Measurements from ENCODE around the gene PARS2. TPM values are rescaled to one million over a fixed set of nuclear protein-coding genes. Genes with fewer than 3 reads are reported as not detected.

Gene PARS2
- total RNA-seq, 1 experiment from 2014 or later = 9.6 TPM

- no peak for DNase-seq (ENCODE audit: low read depth, low spot score)
- Histone ChIP-seq H3K27ac (ENCODE audit: low read depth, low read length) (no peak overlapping the region), H3K27me3 (ENCODE audit: insufficient read depth, low read length) (no peaks in the 10 kb centered on the region), H3K4me3 (replicated peaks in 1 of 2; ENCODE audit: low read depth in 1 of 2, low read length in 2 of 2) (no peak overlapping the region), H3K9me2 (ENCODE audit: insufficient read depth) (no peaks in the 10 kb centered on the region), H3K9ac (ENCODE audit: low read length) (no peak overlapping the region), H2AFZ (ENCODE audit: low read depth, low read length, poor library complexity, severe bottlenecking) (no peak overlapping the region), H3K4me1 (ENCODE audit: control insufficient read depth in 1 of 2, insufficient read depth in 2 of 2, low read length in 2 of 2) (peaks cover 10 to 56% of the 10 kb centered on the region in 2 experiments), H4K20me1 (ENCODE audit: insufficient read depth) (no peaks in the 10 kb centered on the region), H3K79me2 (ENCODE audit: insufficient read depth, low read length) (no peaks in the 10 kb centered on the region), H3K9me3 (ENCODE audit: control insufficient read depth in 1 of 2, insufficient read depth in 1 of 2, low read depth in 1 of 2, low read length in 2 of 2) (no peaks in the 10 kb centered on the region), H3K4me2 (ENCODE audit: low read length) (no peak overlapping the region), H3K36me3 (ENCODE audit: control insufficient read depth in 1 of 2, insufficient read depth in 2 of 2, low read length in 2 of 2) (no peaks in the 10 kb centered on the region)
- no peak for ATAC-seq
- POLR2A ChIA-PET = no interaction called here
- no TSS peak for BruUV-seq (replicated peaks)
- intact Hi-C loops (cut with micrococcal nuclease) = loop anchor here (5.0 to 10.0 kb wide), 2 partner anchors 39 to 219 kb away; no protein-coding TSS in a partner anchor
- TF ChIP-seq EGR1 (IDR thresholded peaks at IDR 0.05; ENCODE audit: low read depth) (no peak), TCF7L2 (IDR thresholded peaks at IDR 0.05; ENCODE audit: borderline replicate concordance, extremely low read depth, insufficient read depth, insufficient read length) (no peak), JUND (IDR thresholded peaks at IDR 0.05) (no peak), SRF (IDR thresholded peaks at IDR 0.05; ENCODE audit: low read depth) (no peak), POLR2A (IDR thresholded peaks at IDR 0.05; ENCODE audit: borderline replicate concordance, extremely low read depth, insufficient read depth, insufficient read length) (no peak), RAD21 (IDR thresholded peaks at IDR 0.05; ENCODE audit: low read depth) (no peak), ELF1 (IDR thresholded peaks at IDR 0.05; ENCODE audit: borderline replicate concordance, low read depth) (no peak), ZBTB33 (IDR thresholded peaks at IDR 0.05; ENCODE audit: extremely low read depth, insufficient replicate concordance, low read length) (no peak), SP1 (IDR thresholded peaks at IDR 0.05; ENCODE audit: low read depth) (no peak), CEBPB (IDR thresholded peaks at IDR 0.05; ENCODE audit: low read depth) (no peak), REST (IDR thresholded peaks at IDR 0.05; ENCODE audit: low read depth) (no peak), ZFX (IDR thresholded peaks at IDR 0.05) (no peak)
- TF ChIP-seq, protein P1, sequence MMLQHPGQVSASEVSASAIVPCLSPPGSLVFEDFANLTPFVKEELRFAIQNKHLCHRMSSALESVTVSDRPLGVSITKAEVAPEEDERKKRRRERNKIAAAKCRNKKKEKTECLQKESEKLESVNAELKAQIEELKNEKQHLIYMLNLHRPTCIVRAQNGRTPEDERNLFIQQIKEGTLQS (IDR thresholded peaks at IDR 0.05) = no peak
- RAD21 ChIA-PET (ENCODE audit: low non-redundant PET in 1 of 2, low total read pairs in 2 of 2, uncharacterized antibody in 2 of 2, unreplicated experiment in 2 of 2) = no interaction called here
- CTCF ChIA-PET = no interaction called here
These were observed 41.7 kb upstream of the PARS2 start for GRCh38 chr1:54805981-54806381.
